ES-I3 (cell line): ENCODE data around the gene BACE2.

Experiments
- H3K36me3 ChIP-seq: 2 replicates; pipeline ENCODE4 v1.6.1; 2013; ENCODE audit warnings: mild to moderate bottlenecking, low read length, control low read depth, moderate library complexity; ENCODE audit not compliant: insufficient read depth
- H3K4me1 ChIP-seq: 2 replicates; pipeline ENCODE4 v1.6.1; 2013; ENCODE audit warnings: mild to moderate bottlenecking, control low read depth, low read length; ENCODE audit not compliant: insufficient read depth
- H3K9ac ChIP-seq: 2 replicates; pipeline ENCODE4 v1.6.1; 2013; ENCODE audit warnings: low read depth, mild to moderate bottlenecking, low read length, moderate library complexity
- H3K9me3 ChIP-seq: 2 replicates; pipeline ENCODE4 v1.6.1; 2013; ENCODE audit warnings: mild to moderate bottlenecking, low read length, moderate library complexity; ENCODE audit not compliant: control insufficient read depth, insufficient read depth

The BACE2 gene

DNA sequence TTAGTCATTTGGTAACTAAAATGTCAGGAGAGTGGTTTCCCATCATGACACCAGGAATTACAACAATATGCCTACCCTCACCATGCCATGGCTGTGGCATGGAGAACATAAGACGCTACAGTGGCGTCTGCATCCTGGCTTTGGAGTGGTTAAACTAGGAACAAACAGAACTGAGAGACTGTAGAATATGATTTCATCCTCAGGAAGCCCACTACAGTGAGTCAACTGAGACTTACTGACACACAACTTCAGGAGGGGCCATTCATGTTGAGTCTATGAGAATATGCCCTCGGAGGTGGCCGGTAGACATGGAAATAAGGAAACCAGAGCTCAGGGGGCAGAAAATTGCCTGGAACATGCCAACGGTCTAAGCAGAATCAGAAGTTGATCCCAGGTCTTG is 5.9 kb upstream of the BACE2 start:
- H3K9ac ChIP-seq: no peak overlapping the region
- H3K36me3 ChIP-seq: no peaks in the 10 kb centered on the region
- no peaks in the 10 kb centered on the region; the same call in 1 of the 2 replicates for H3K9me3 ChIP-seq
- H3K4me1 ChIP-seq: no peaks in the 10 kb centered on the region

DNA sequence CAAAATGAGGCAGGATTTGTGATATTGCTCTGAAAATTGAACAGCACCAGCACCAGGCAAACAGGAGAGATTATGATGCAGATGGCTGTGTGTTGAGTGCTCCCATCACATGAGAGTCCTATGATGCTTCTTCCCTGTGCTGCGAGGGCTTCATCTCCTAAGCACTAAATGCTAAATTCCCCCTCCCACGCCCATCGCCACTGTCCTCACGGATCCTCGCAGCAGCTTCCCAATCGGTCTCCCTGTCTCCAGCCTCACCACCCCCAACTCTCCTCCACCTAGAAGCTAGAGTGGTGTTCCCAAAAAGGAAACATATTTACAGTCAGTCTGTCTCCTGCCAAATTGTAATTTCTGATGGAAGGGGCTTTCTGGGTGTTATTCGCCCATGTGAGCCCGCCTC is 4.9 kb upstream of the BACE2 start:
- H3K36me3 ChIP-seq: no peaks in the 10 kb centered on the region
- H3K4me1 ChIP-seq: no peaks in the 10 kb centered on the region
- H3K9ac ChIP-seq: no peak overlapping the region
- no peaks in the 10 kb centered on the region; the same call in 1 of the 2 replicates for H3K9me3 ChIP-seq

DNA sequence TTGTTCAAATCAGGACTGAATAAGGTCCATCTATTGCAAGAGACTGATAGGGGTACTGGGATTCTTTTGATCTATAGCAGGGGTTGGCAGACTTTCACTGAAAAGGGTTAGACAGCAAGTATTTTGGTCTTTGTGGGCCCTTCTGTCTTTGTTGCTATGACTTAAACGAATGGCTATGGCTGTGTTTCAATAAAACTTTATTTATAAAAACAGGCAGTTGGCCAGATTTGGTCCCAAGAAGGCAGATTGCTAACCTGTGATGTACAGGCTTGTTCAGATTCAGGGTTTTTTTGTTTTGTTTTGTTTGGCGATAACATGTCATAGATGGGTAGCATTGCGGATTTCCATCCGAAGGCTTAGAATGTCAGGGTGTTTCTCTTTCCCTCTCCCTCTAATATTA is 3.9 kb upstream of the BACE2 start:
- H3K4me1 ChIP-seq: no peaks in the 10 kb centered on the region
- H3K9me3 ChIP-seq: no peaks in the 10 kb centered on the region
- no peak overlapping the region for H3K9ac ChIP-seq
- H3K36me3 ChIP-seq: no peaks in the 10 kb centered on the region

DNA sequence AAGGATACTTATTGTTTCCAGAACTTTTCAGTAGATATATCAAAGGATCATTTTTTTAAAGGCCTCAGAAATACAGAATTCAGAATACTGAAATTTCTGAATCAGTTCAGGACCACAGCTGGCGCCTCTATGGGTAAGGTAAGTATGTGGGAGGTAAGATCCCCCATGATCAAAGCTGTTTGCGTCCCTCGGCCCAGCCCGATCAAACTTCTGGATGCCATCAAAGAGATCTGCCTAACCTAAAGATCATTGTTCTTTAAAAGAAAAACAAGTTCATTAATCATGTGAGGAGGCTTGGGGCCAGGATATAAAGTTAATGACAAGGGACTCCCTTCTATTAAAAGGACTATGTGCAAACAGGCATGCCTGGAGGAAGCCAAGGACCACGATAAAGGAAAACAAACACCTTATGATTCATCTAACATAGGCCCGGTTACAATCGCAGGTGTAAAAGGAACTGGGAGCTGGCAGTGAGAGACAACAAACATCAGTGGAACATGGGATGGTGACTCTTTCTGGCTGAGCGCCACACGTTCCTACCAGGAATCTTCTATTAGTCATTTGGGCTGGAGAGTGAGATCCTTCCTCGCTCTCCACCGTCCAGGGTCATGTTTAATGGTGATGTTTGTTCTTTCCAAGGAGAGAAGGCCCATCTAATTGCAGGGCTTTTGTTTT is 2.8 kb upstream of the BACE2 start:
- Histone ChIP-seq H3K9me3 (no peaks in the 10 kb centered on the region), H3K36me3 (no peaks in the 10 kb centered on the region), H3K9ac (no peak overlapping the region), H3K4me1 (0 out of 2 replicates have a peak, but pooled peaks cover 1% of the 10 kb centered on the region)

DNA sequence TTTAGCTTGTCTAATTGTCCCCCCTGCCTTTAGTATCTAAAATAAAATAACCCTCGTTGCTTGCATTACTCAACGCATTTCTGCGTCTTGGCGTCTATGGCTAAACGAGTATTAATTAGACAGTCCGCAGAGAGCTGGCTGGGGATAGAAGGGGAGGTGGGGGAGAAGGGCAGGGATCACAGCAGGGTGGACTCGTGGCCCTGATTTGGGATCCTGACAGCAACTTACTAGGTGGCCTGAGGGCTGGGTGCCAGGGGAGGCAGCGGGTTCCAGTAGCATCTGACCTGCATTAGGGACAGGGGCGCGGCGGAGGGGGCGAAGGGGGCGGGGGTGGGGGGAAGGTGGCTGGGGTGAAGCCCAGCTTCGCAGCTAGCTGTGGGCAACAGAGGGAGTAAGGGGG is 1.1 kb upstream of the BACE2 start:
- Histone ChIP-seq H3K4me1 (peaks cover 4% of the 10 kb centered on the region; the same call in 1 of the 2 replicates), H3K36me3 (no peaks in the 10 kb centered on the region), H3K9ac (peak overlapping the region; percentile 88; the same call in 1 of the 2 replicates), H3K9me3 (no peaks in the 10 kb centered on the region)

DNA sequence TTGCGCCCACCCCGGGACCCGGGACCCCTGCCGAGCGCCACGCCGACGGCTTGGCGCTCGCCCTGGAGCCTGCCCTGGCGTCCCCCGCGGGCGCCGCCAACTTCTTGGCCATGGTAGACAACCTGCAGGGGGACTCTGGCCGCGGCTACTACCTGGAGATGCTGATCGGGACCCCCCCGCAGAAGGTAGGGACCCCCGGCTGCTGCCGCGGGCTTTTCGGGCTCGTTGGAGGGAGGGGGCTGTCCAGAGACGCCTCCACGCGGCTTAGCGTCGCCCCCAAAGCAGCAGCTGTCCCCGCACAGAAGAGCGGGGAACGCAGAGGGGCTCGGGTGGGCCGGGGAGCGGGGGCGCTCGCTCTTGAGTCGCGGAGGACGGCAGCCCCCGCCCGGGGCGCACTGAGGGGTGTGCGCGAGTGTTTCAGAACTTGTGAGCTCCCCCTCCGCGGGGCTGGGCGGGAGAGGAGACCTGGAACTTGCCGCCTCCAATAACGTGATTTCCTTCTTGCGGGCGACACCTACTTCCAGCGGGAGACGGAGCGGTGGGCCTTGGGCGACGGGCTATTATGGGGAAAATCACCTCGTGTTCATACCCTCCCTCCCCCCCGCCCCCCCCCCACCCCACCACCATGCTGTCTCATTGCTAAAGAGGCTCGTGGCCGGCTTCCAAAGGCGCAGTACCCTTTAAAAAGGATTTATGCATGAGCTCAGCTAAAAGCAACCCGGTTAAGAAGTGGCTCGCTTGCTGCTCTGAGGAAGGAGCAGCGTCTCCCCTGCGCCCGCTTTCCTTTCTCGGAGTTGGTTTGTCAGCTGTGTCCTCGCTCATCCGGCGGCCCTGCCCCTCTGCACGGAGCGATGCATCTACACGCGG is 664 bp downstream of the BACE2 start:
- no peaks in the 10 kb centered on the region for H3K36me3 ChIP-seq
- H3K9ac ChIP-seq: peak overlapping the region; percentile 88
- no peaks in the 10 kb centered on the region for H3K9me3 ChIP-seq
- H3K4me1 ChIP-seq: peaks cover 4% of the 10 kb centered on the region; the same call in 1 of the 2 replicates

DNA sequence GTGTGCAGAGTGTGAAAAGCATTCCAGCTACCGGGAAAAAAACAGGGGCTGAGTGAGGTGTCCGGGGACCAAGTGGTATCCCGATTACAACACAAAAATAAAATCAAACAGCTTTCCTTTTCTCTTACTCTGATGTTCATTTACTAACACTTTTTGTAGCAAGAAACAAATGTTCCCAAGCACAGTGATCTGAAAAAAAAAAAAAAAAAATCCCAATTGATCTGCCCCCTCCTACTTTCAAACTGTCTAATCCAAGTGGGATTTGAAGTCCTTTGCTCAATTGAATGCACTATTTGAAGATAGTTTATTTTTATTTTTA is 1.3 kb downstream of the BACE2 start:
- H3K36me3 ChIP-seq: no peaks in the 10 kb centered on the region
- no peaks in the 10 kb centered on the region for H3K9me3 ChIP-seq
- H3K4me1 ChIP-seq: peaks cover 4% of the 10 kb centered on the region; the same call in 1 of the 2 replicates
- peak overlapping the region; percentile 45; the same call in 1 of the 2 replicates for H3K9ac ChIP-seq

DNA sequence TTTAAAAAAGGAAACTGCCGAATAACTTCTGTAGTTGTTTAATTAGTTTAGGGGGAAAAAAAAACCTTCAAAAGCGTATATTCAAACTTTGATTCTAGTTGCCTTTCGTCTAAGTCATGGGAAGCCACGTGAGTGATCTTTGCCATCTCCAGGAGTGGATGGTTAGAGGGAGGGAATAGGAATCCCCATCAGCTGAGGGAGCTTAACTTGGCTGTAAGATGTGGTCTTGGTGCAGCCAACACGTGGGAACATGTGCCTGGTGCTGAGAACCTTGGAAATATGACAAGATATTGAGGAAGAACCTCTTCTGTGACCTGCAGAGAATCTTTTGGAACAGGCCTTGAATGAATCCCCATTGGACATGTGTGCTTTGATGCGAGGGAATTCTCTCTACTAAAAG is 1.7 kb downstream of the BACE2 start:
- Histone ChIP-seq H3K9me3 (no peaks in the 10 kb centered on the region), H3K9ac (no peak overlapping the region), H3K36me3 (no peaks in the 10 kb centered on the region), H3K4me1 (peaks cover 4% of the 10 kb centered on the region; the same call in 1 of the 2 replicates)

DNA sequence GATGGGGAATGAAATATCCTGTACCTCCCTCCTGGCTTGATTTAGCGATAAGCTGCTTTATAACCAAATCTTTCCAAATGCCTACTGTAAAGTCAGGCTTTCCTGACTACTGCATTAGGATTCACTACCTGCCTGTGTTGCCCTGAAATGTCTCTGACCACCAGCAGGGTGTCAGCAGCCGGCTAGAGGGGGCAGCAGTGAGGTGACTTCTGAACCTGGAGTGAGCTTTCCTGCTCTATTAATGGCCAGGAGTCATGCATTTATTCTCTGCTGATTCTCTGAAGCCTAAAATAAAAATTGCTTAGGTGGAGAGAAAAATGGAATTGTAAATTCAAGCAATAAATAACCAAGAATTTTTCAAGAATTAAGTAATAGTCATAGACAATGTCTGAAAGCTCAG is 2.5 kb downstream of the BACE2 start:
- no peak overlapping the region for H3K9ac ChIP-seq
- no peaks in the 10 kb centered on the region for H3K9me3 ChIP-seq
- H3K36me3 ChIP-seq: no peaks in the 10 kb centered on the region
- H3K4me1 ChIP-seq: peaks cover 4% of the 10 kb centered on the region; the same call in 1 of the 2 replicates

DNA sequence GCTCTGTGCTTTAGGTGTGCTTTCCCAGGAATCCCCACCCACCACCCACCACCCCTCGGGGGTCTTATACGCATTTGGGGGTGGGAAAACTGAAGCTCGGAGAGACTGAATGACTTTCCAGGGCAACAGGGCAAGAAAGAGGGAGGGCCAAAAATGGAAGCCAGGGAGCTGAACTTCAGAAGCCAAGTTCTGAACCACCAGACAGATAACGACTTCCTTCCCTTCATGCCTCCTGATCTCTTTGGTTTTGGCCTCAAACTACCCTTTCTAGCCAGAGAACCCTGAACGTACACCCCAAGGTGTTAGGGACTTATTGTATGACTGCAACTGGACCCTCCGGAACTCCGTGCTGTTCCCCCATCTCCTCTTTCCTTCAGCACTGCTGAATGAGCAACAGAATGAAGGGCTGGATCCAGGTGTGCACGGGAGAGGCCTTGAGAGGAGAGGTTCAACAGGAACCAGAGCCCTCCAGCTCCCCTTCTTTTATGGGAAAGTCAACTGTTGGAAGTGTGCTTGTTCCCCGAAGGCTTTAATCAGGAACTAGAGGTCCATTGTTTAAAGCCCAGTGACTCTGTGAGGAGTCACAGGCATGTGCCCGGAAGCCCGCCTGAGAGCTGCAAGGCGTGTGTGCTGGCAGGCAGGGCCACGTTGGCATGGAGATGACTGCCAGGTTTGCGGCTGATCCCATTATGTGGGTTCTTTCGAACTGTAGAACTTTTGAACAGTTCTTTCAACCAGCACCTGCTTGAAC is 3.1 kb downstream of the BACE2 start:
- Histone ChIP-seq H3K4me1 (peaks cover 4% of the 10 kb centered on the region; the same call in 1 of the 2 replicates), H3K9ac (no peak overlapping the region), H3K36me3 (no peaks in the 10 kb centered on the region), H3K9me3 (no peaks in the 10 kb centered on the region)

DNA sequence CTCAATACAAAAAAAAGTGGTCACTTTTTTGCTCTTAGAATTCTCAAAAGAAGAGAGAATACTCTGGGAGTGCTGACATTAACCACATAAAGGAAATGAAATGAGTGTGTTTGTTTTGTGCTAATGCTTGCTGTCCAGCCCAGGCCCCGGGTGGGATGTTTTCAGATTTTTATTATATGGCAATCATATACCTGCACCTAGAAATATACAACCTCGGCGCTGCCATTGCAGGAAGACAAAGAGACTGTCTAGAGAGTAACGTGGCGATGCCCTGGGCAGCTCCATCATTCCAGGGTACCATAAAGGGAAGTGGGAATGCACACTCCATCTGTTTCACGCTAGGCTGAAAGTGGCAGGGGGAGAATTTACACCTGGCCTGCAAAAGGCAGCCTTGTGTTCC is 7.1 kb downstream of the BACE2 start:
- H3K9ac ChIP-seq: no peak overlapping the region
- H3K36me3 ChIP-seq: no peaks in the 10 kb centered on the region
- H3K4me1 ChIP-seq: peaks cover 7% of the 10 kb centered on the region
- H3K9me3 ChIP-seq: no peaks in the 10 kb centered on the region

DNA sequence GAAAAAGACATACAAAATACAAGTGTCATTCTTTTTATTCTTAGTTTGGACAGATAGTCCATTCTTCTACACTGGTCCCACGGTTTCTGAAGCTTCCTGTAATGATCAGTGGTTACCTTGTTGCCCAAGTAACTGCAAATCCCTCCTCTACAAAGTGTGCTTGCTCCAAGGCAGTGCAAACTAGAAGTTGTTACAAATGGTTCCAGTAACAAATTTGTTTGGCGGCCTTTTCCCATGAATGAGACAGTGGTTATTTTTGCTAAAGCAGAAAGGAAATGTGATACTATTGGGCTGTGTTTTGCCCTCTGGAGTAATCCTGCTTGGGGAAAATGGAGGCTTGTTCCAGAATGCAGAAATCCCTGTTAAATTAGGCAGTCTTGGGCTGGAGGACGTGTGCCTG is 8.9 kb downstream of the BACE2 start:
- no peak overlapping the region for H3K9ac ChIP-seq
- H3K4me1 ChIP-seq: peaks cover 4% of the 10 kb centered on the region; the same call in 1 of the 2 replicates

DNA sequence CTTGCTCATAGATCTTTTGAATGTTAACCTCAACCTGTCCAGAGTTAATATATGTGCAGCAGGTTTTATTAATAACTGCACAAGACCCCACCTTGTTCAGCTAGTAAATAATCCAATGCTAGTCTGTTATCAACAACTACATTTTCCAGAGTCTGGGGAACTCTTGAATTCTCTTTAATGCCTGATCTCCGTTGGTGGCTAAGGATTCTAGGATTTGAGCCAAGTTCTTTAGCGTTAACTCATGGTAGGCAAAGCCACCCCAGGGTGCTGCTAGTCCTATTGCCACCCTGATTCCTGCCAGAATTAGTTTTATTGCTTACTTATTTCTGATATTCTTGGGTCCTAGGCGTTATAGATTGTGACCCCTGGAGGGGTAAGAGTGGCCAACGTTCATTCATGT is 12.8 kb downstream of the BACE2 start:
- Histone ChIP-seq H3K9ac (no peak overlapping the region), H3K4me1 (peaks cover 19% of the 10 kb centered on the region), H3K9me3 (peaks cover 4% of the 10 kb centered on the region; the same call in 1 of the 2 replicates), H3K36me3 (no peaks in the 10 kb centered on the region)

More for the DNA sequence above, 8.9 kb downstream of the BACE2 start:
- Histone ChIP-seq H3K36me3 (no peaks in the 10 kb centered on the region), H3K9me3 (no peaks in the 10 kb centered on the region; the same call in 1 of the 2 replicates)

DNA sequence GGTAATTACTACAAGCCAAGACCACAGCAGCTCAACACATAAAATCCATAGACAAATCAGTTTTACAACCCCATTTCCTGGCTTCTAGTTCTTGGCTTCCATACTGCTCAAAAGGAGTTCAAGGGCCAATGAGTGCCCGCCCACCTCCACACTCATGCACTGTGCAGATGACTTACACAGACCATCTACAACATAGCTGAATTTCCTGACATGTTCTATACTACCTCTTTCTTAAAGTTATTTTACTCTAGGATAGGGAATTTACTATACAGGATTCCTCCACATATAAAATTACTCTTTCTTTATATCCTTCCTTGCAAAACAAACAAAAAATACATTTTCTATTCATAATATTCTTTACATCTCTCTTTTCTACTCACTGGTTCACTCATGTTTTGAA is 14.6 kb downstream of the BACE2 start:
- Histone ChIP-seq H3K36me3 (no peaks in the 10 kb centered on the region), H3K9ac (no peak overlapping the region), H3K4me1 (peaks cover 19% of the 10 kb centered on the region), H3K9me3 (peaks cover 4% of the 10 kb centered on the region; the same call in 1 of the 2 replicates)
